Karpas-422 (cell line): ENCODE measurements around the gene CPA2. TPM values are rescaled to one million over a fixed set of nuclear protein-coding genes. Genes with fewer than 3 reads are reported as not detected.
"Not testable (repeated sequence)": the region's sequence is repeated elsewhere in the genome, so short reads cannot be mapped to it uniquely, and the experiment has no call there.

Experiments
- DNase-seq: peaks from one replicate; pipeline ENCODE4 v3.0.0-alpha.2; 2015
- H2AFZ ChIP-seq: fragments of 200-600 bp; sonication (generic); 2 replicates; pipeline ENCODE4 v1.6.1; 2014; ENCODE audit warnings: antibody characterized with exemption, low read length, mixed read lengths
- H3K27ac ChIP-seq: fragments of 200-600 bp; sonication (generic); 2 replicates; pipeline ENCODE4 v1.5.1; 2014; ENCODE audit warnings: mild to moderate bottlenecking, low read length, moderate library complexity
- H3K27me3 ChIP-seq: fragments of 200-600 bp; sonication (generic); 2 replicates; pipeline ENCODE4 v1.6.1; 2014; ENCODE audit warnings: low read length, mixed read lengths
- H3K36me3 ChIP-seq: fragments of 200-600 bp; sonication (generic); 2 replicates; pipeline ENCODE4 v1.6.1; 2014; ENCODE audit warnings: low read length, mixed read lengths; ENCODE audit not compliant: insufficient read depth
- H3K4me1 ChIP-seq: fragments of 200-600 bp; sonication (generic); 2 replicates; pipeline ENCODE4 v1.6.1; 2014; ENCODE audit warnings: mild to moderate bottlenecking, low read length, mixed read lengths
- H3K4me2 ChIP-seq: fragments of 200-600 bp; sonication (generic); 2 replicates; pipeline ENCODE4 v1.6.1; 2014; ENCODE audit warnings: low read length, low read depth, mild to moderate bottlenecking; ENCODE audit not compliant: poor library complexity, severe bottlenecking
- H3K4me3 ChIP-seq: fragments of 200-600 bp; sonication (generic); 2 replicates; pipeline ENCODE4 v1.5.1; 2014; ENCODE audit warnings: mild to moderate bottlenecking, antibody characterized with exemption, low read length, mixed read lengths
- H3K79me2 ChIP-seq: fragments of 200-600 bp; sonication (generic); 2 replicates; pipeline ENCODE4 v1.6.1; 2014; ENCODE audit warnings: mild to moderate bottlenecking, low read length, mixed read lengths
- H3K9ac ChIP-seq: fragments of 200-600 bp; sonication (generic); 2 replicates; pipeline ENCODE4 v1.6.0; 2014; ENCODE audit warnings: low read length
- H3K9me2 ChIP-seq: fragments of 200-600 bp; sonication (generic), shearing (Covaris generic); replicated peaks from 2 replicates; pipeline ENCODE4 v1.6.0; 2014; ENCODE audit warnings: mild to moderate bottlenecking, low read length, moderate library complexity; ENCODE audit not compliant: insufficient read depth
- H3K9me3 ChIP-seq: fragments of 300-700, 200-600 bp; sonication (generic); 2 replicates; pipeline ENCODE4 v1.6.1; 2014; ENCODE audit warnings: low read length, mixed read lengths
- H4K20me1 ChIP-seq: fragments of 200-600 bp; sonication (generic); 2 replicates; pipeline ENCODE4 v1.6.1; 2014; ENCODE audit warnings: mild to moderate bottlenecking, antibody characterized with exemption, low read length, low read depth; ENCODE audit not compliant: insufficient read depth
- total RNA-seq: library from RNA; depleted of rRNA; stranded (reverse); fragments of >200 nt; shearing (Covaris generic); gene quantifications from 2 replicates; pipeline ENCODE4 v1.2.3, GENCODE V29; 2014; ENCODE audit warnings: low replicate concordance

CPA2 gene
- total RNA-seq, 1 experiment from 2014 or later, result not detected

DNA sequence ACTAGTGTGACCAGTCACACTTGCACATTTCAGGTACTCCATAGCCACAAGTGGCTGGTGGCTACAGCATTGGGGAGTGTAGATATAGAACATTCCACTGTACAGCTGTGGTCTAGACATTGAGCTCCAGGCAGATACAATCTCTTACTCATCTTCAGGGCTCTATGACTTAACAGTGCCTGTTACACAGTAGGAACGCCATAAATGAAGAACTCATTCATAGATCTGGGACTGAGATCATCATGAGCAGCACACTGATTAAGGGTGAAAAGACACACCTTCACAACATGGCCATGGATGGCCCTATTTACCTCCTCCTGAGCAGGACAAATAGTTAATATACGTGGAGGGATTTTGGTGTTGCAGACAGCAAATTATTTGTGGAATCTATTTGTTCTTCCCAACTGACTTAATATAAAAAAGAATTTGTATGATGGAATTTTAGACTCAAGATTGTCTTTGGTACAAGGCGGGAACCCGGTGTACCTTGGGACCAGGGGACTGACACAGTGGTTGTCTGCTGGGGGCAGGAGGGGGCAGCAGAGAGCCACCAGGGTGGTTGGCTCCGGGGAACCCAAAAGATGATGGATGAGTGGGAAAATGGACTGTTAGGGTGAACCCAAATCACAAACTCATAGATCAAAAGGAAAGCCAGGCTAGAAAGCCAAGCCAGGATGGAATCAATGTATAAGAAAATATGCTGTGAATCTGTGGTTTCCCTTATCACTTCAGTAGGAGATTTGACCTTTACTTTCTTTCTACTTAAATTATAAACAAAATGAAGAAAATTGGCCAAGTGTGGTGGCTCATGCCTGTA, 24.3 kb upstream of the CPA2 start:
- no peaks in the 10 kb centered on the region for H3K27me3 ChIP-seq
- H3K79me2 ChIP-seq, result no peaks in the 10 kb centered on the region
- no peak overlapping the region for H3K4me2 ChIP-seq
- no peak overlapping the region for H3K27ac ChIP-seq
- peak; percentile 73 for DNase-seq
- H3K9ac ChIP-seq, result no peak overlapping the region
- H4K20me1 ChIP-seq, result no peaks in the 10 kb centered on the region
- H2AFZ ChIP-seq, result no peak overlapping the region; the same call in 1 of the 2 replicates
- no peaks in the 10 kb centered on the region for H3K36me3 ChIP-seq
- no peaks in the 10 kb centered on the region for H3K4me1 ChIP-seq
- H3K4me3 ChIP-seq, result no peak overlapping the region
- H3K9me2 ChIP-seq, result no peaks in the 10 kb centered on the region
- H3K9me3 ChIP-seq, result no peaks in the 10 kb centered on the region

DNA sequence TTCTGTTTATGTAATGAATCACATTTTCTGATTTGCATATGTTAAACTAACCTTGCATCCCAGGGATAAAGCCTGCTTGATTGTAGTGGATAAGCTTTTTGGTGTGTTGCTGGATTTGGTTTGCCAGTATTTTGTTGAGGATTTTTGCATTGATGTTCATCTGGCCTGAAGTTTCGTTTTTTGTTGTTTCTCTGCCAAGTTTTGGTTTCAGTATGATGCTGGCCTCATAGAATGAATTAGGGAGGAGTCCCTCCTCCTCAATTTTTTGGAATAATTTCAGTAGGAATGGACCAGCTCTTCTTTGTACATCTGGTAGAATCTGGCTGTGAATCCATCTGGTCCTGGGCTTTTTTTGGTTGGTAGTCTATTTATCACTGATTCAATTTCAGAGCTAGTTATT, 23.2 kb upstream of the CPA2 start:
- H3K4me1 ChIP-seq, H3K4me3 ChIP-seq, H3K9ac ChIP-seq, H4K20me1 ChIP-seq, DNase-seq, H2AFZ ChIP-seq, H3K4me2 ChIP-seq, H3K27me3 ChIP-seq, H3K9me3 ChIP-seq, H3K79me2 ChIP-seq, H3K9me2 ChIP-seq, H3K27ac ChIP-seq, H3K36me3 ChIP-seq: not testable (repeated sequence)

DNA sequence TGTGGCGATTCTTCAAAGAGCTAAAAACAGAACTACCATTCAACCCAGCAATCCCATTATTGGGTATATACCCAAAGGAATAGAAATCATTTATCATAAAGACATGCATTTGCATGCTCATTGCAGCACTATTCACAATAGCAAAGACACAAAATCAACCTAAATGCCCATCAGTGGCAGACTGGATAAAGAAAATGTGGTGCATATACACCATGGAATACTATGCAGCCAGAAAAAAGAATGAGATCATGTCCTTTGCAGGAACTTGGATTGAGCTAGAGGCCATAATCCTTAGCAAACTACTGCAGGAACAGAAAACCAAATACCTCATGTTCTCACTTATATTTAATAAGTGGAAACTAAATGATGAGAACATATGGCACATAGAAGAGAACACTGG, 20.2 kb upstream of the CPA2 start:
- not testable (repeated sequence) for H4K20me1 ChIP-seq, H3K9me3 ChIP-seq, H3K79me2 ChIP-seq, H3K9ac ChIP-seq, H2AFZ ChIP-seq, H3K36me3 ChIP-seq, H3K27ac ChIP-seq, DNase-seq, H3K4me1 ChIP-seq, H3K27me3 ChIP-seq, H3K4me2 ChIP-seq, H3K4me3 ChIP-seq, H3K9me2 ChIP-seq

DNA sequence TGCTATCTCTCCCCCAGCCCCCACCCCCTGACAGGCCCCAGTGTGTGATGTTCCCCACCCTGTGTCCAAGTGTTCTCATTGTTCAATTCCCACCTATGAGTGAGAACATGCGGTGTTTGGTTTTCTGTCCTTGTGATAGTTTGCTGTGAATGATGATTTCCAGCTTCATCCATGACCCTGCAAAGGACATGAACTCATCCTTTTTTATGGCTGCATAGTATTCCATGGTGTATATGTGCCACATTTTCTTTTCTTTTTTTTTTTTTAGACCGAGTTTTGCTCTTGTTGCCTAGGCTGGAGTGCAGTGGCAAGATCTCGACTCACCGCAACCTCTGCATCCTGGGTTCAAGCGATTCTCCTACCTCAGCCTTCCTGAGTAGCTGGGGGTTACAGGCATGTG, 17.8 kb upstream of the CPA2 start:
- not testable (repeated sequence) for H3K4me3 ChIP-seq, H3K9me2 ChIP-seq, H3K27me3 ChIP-seq, H3K9ac ChIP-seq, H3K4me1 ChIP-seq, H3K9me3 ChIP-seq, H3K79me2 ChIP-seq, H2AFZ ChIP-seq, H3K4me2 ChIP-seq, DNase-seq, H3K27ac ChIP-seq, H3K36me3 ChIP-seq, H4K20me1 ChIP-seq

DNA sequence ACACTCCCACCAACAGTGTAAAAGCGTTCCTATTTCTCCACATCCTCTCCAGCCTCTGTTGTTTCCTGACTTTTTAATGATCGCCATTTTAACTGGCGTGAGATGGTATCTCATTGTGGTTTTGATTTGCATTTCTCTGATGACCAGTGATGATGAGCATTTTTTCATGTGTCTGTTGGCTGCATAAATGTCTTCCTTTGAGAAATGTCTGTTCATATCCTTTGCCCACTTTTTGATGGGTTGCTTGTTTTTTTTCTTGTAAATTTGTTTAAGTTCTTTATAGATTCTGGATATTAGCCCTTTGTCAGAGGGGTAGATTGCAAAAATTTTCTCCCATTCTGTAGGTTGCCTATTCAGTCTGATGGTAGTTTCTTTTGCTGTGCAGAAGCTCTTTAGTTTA, 17.0 kb upstream of the CPA2 start:
- H3K4me1 ChIP-seq, H3K36me3 ChIP-seq, H3K9me3 ChIP-seq, H3K9me2 ChIP-seq, DNase-seq, H3K79me2 ChIP-seq, H3K9ac ChIP-seq, H3K4me2 ChIP-seq, H3K4me3 ChIP-seq, H2AFZ ChIP-seq, H3K27me3 ChIP-seq, H4K20me1 ChIP-seq, H3K27ac ChIP-seq: not testable (repeated sequence)

DNA sequence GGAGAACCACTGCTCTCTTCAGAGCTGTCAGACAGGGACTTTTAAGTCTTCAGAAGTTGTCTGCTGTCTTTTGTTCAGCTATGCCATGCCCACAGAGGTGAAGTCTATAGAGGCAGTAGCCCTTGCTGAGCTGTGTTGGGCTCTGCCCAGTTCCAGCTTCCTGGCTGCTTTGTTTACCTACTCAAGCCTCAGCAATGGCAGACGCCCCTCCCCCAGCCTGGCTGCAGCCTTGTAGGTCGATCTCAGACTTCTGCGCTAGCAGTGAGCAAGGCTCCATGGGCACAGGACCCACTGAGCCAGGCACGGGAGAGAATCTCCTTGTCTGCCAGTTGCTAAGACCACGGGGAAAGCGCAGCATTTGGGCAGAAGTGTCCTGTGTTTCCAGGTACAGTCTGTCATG, 12.1 kb upstream of the CPA2 start:
- Histone ChIP-seq H3K27ac (no peak overlapping the region), H3K9ac (no peak overlapping the region), H3K4me1 (no peaks in the 10 kb centered on the region), H2AFZ (no peak overlapping the region), H3K36me3 (no peaks in the 10 kb centered on the region), H3K9me3 (peaks cover 3% of the 10 kb centered on the region; the same call in 1 of the 2 replicates), H4K20me1 (no peaks in the 10 kb centered on the region), H3K4me2 (no peak overlapping the region), H3K4me3 (no peak overlapping the region), H3K27me3 (no peaks in the 10 kb centered on the region), H3K79me2 (no peaks in the 10 kb centered on the region), H3K9me2 (no peaks in the 10 kb centered on the region)
- no peak for DNase-seq

DNA sequence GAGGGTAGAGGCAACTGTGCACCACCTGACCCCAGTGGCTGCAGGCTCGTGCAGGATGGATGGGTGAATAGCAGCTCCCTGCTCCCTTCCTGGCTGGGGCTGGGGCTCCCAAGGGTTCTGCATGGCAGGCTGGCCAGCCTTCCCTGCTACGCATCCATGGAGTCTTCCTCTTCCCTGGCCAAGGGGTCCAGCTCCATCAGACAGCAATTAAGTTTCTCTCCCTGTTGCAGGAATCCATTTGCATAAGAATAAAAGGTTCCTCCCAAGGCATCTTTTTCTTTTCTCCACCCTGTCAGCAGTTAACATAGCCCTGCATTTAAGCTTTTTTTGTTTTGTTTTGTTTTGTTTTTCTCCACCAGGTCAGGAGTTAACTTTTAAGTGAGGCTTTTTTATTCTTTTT, 10.0 kb upstream of the CPA2 start:
- no peaks in the 10 kb centered on the region for H3K4me1 ChIP-seq
- no peaks in the 10 kb centered on the region for H3K79me2 ChIP-seq
- H2AFZ ChIP-seq, result no peak overlapping the region
- no peaks in the 10 kb centered on the region for H4K20me1 ChIP-seq
- no peak overlapping the region for H3K27ac ChIP-seq
- H3K4me3 ChIP-seq, result no peak overlapping the region
- no peak overlapping the region for H3K9ac ChIP-seq
- peak; percentile 19 for DNase-seq
- H3K9me2 ChIP-seq, result no peaks in the 10 kb centered on the region
- H3K4me2 ChIP-seq, result no peak overlapping the region
- H3K27me3 ChIP-seq, result no peaks in the 10 kb centered on the region
- H3K36me3 ChIP-seq, result no peaks in the 10 kb centered on the region
- peaks cover 3% of the 10 kb centered on the region; the same call in 1 of the 2 replicates for H3K9me3 ChIP-seq

DNA sequence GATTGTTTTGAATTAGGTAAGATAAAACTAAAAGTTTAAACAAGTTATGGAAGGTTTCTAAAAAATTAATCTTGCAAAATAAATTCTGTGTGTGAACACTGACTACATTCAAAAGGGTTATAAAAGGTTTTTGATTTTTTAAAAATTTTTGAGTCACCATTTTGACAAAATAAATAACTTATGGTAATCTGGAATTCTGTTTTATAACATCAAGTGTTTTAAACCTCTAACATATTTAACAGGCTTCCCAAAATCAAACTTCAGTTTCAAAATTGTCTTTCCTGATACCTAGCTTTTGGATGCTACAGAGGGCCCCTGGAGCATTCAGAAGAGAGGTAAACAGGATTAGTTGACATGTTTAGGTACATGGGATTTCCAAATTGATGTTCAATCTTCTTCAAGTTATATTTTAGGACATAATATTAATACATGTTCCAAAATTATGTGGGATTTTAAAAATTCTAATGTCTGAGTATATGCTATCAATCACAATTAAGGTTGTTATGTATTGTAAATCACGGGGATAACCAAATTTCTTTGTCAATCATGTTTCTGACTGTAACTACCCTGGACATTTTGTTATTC, 8.1 kb upstream of the CPA2 start:
- no peak overlapping the region for H3K27ac ChIP-seq
- peaks cover 3% of the 10 kb centered on the region; the same call in 1 of the 2 replicates for H3K9me3 ChIP-seq
- H2AFZ ChIP-seq, result no peak overlapping the region
- no peaks in the 10 kb centered on the region for H3K27me3 ChIP-seq
- no peaks in the 10 kb centered on the region for H3K9me2 ChIP-seq
- no peak overlapping the region for H3K4me3 ChIP-seq
- H4K20me1 ChIP-seq, result no peaks in the 10 kb centered on the region
- no peaks in the 10 kb centered on the region for H3K4me1 ChIP-seq
- H3K79me2 ChIP-seq, result no peaks in the 10 kb centered on the region
- no peak overlapping the region for H3K4me2 ChIP-seq
- no peak overlapping the region for H3K9ac ChIP-seq
- no peak for DNase-seq
- H3K36me3 ChIP-seq, result no peaks in the 10 kb centered on the region
